Measurements from ENCODE around the gene CLEC19A.

Gene CLEC19A

DNA sequence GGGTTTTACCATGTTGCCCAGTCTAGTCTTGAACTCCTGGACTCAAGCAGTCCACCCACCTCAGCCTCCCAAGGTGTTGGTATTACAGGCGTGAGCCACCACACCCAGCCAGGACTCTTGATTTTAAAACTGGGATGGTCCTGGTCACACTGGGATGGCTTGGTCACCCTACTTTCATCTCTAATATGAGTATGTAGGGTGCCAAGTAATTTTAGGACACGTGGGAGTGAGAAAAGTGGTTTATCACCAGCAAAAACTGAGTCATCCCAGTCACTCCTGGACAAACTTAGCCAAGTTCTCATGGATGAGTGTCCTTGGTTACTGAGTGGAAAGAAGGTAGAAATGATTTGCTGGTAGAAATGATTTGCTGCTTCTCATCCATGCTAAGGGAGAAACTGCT, 9.9 kb downstream of the CLEC19A start:
- no peak overlapping the region for H3K4me3 ChIP-seq (replicated peaks; ENCODE audit: low read depth, low read length)
- no peak for DNase-seq (ENCODE audit: extremely low read depth, low read depth)
- TF ChIP-seq, protein P1, sequence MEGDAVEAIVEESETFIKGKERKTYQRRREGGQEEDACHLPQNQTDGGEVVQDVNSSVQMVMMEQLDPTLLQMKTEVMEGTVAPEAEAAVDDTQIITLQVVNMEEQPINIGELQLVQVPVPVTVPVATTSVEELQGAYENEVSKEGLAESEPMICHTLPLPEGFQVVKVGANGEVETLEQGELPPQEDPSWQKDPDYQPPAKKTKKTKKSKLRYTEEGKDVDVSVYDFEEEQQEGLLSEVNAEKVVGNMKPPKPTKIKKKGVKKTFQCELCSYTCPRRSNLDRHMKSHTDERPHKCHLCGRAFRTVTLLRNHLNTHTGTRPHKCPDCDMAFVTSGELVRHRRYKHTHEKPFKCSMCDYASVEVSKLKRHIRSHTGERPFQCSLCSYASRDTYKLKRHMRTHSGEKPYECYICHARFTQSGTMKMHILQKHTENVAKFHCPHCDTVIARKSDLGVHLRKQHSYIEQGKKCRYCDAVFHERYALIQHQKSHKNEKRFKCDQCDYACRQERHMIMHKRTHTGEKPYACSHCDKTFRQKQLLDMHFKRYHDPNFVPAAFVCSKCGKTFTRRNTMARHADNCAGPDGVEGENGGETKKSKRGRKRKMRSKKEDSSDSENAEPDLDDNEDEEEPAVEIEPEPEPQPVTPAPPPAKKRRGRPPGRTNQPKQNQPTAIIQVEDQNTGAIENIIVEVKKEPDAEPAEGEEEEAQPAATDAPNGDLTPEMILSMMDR (IDR thresholded peaks at IDR 0.05; ENCODE audit: low read depth, low read length, missing control alignments): no peak

DNA sequence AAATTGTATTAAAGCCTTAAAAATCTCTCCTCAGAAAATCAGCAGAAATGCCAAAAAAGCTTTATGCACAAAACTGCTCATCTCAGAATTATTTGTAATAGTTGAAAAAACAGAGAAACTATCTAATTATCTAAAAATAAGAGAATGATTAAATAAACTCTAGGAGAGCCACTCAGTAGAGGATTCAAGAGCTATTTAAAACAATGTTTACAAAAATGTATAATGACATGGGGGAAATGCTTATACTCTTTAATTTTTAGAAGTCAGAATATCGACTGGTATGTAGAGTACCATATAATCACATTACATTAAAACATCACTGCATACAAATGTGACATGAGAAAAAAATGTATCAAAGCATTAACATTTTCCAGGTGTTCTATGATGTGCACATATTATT, 11.9 kb downstream of the CLEC19A start:
- TF ChIP-seq, protein P1 (IDR thresholded peaks at IDR 0.05; ENCODE audit: low read depth, low read length, missing control alignments): no peak
- no peak for DNase-seq (ENCODE audit: extremely low read depth, low read depth)
- H3K4me3 ChIP-seq (replicated peaks; ENCODE audit: low read depth, low read length): no peak overlapping the region

DNA sequence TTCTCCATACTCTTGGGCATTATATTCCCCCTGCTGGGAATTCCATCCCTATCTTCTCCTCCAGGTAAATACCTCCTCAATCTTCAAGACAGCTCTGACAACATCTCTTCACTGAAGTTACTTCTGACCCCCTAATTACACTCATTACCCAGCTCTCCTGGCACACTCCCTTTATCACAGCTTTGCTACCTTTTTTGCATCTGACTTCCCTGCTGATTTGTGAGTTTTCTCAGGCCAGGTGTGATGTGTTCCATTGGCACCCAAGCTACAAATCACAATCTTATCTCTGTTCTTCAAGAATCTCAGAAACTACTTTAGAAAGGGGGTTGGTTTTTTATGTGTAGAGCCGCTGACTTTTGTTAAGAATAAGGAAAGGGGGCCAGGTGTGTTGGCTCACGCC, 14.0 kb downstream of the CLEC19A start:
- TF ChIP-seq, protein P1 (IDR thresholded peaks at IDR 0.05; ENCODE audit: low read depth, low read length, missing control alignments): no peak

DNA sequence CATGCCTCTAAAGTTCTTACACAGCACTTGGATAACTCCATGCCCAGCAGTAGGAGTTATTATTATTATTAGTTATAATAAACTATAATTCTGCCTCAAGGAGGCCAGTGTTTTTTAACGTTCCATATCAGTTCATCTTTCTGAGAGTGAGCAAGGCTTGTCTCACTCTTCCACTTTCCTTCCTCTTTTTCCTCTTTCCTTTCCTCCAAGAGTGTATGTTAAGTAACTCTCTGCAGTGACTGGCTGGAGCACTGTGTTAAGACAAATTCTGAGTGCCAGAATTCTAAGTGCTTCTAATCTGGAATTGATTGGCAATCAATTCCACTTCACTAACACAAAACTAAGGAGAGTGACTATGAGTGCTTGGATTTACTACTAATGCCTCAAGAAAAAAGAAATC, 16.4 kb downstream of the CLEC19A start:
- TF ChIP-seq, protein P1 (IDR thresholded peaks at IDR 0.05; ENCODE audit: low read depth, low read length, missing control alignments): no peak
- DNase-seq (ENCODE audit: extremely low read depth, low read depth): no peak
- H3K4me3 ChIP-seq (replicated peaks; ENCODE audit: low read depth, low read length): no peak overlapping the region

More for the DNA sequence above, 14.0 kb downstream of the CLEC19A start:
- DNase-seq (ENCODE audit: extremely low read depth, low read depth): no peak
- H3K4me3 ChIP-seq (replicated peaks; ENCODE audit: low read depth, low read length): no peak overlapping the region

DNA sequence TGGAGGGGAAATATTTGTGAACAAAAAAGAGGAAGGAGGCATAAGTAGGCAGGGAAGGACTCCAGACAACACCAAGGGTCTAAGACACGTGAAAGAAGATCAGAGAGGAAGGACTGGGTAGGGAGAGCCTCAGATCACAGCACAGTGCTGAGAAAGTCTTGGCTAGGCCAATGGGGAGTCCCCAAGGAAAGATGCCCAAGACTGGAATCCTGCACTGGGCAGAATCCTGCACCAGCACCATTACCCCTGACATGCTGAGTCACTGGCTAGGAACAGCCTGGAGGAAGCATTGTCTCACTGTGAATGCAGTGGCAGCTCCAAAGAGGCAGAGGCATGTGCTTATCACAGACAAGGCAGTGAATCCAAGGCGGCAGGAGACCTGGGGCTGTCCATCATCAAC, 19.2 kb downstream of the CLEC19A start:
- no peak overlapping the region for H3K4me3 ChIP-seq (replicated peaks; ENCODE audit: low read depth, low read length)
- DNase-seq (ENCODE audit: extremely low read depth, low read depth): no peak
- TF ChIP-seq, protein P1 (IDR thresholded peaks at IDR 0.05; ENCODE audit: low read depth, low read length, missing control alignments): no peak

DNA sequence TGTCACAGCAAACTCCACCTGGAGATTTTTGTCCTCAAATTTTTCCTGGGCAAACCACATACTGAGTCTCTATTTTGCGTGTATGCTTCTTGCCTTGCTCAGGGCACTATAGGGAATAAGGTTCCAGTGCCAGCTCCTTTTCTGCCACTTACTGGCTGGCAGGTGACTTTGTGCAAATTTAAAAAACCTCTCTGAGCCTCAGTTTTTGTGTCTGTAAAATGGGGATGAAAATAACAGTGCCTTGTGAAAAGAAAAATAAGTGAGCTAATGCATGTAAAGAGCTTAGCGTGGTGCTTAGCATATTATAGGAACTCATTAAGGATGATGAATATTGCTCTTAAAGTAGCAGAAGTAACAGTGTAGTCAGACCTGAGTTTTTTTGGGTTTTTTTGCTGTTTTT, 19.9 kb downstream of the CLEC19A start:
- no peak overlapping the region for H3K4me3 ChIP-seq (replicated peaks; ENCODE audit: low read depth, low read length)

More for the DNA sequence above, 19.9 kb downstream of the CLEC19A start:
- DNase-seq (ENCODE audit: extremely low read depth, low read depth): no peak
- TF ChIP-seq, protein P1 (IDR thresholded peaks at IDR 0.05; ENCODE audit: low read depth, low read length, missing control alignments): no peak
